Right lobe of liver (tissue), 4 donors: Measurements from ENCODE around the gene XRCC2.

ENCODE experiments used
- CTCF ChIP-seq, 4 donors: fragments of 200-600 bp in 3 of 4; fragments of 450-650 bp in 1 of 4; IDR thresholded peaks; one replicate each; pipeline versions ENCODE4 v1.5.1 to v1.8.0; 2016 to 2022; ENCODE audit warnings: antibody characterized with exemption in 4 of 4, mild to moderate bottlenecking in 2 of 4
- POLR2A ChIP-seq: fragments of 450-650 bp; IDR thresholded peaks from one replicate; pipeline ENCODE4 v1.6.1; 2017; ENCODE audit warnings: antibody characterized with exemption, mild to moderate bottlenecking
- donor health status: DM: no; HTN: no; CAD: no.
- donor health status: DM: no; HTN: no; CAD: no.
- donor health status: DM: no; HTN: yes; CAD: no.

- TF ChIP-seq POLR2A, result no peak
- no peak for TF ChIP-seq CTCF (IDR thresholded peaks at IDR 0.05)
These were observed 37.9 kb downstream of the XRCC2 start for GRCh38 chr7:152637920-152638580.
